ENCODE results near the gene FLT3LG. TPM values are rescaled to one million over a fixed set of nuclear protein-coding genes. Genes with fewer than 3 reads are reported as not detected.
"Not testable (repeated sequence)": the region's sequence is repeated elsewhere in the genome, so short reads cannot be mapped to it uniquely, and the experiment has no call there.

Gene FLT3LG
- total and polyA plus RNA-seq, 2 experiments from 2014 or later, result 0.49 to 1.8 TPM

- H3K4me1 Mint-ChIP-seq, result peaks cover 21% of the 10 kb centered on the region
- H3K27me3 Mint-ChIP-seq (ENCODE audit: insufficient read depth, low read depth, poor library complexity), result peaks cover 22% of the 10 kb centered on the region
- H3K9me2 ChIP-seq (ENCODE audit: insufficient read depth); H3K4me1 ChIP-seq (ENCODE audit: insufficient read depth); H2AFZ ChIP-seq; H3K27me3 ChIP-seq (ENCODE audit: insufficient read depth); H3K9me3 Mint-ChIP-seq; ATAC-seq; H3K79me2 ChIP-seq (replicated peaks; ENCODE audit: insufficient read depth); H3K36me3 ChIP-seq (ENCODE audit: insufficient read depth); H3K27ac Mint-ChIP-seq; H3K4me3 Mint-ChIP-seq; H3K27ac ChIP-seq (ENCODE audit: low read depth); DNase-seq (ENCODE audit: low spot score); H4K20me1 ChIP-seq (replicated peaks; ENCODE audit: insufficient read depth): not testable (repeated sequence)
- H3F3A ChIP-seq (replicated peaks; ENCODE audit: low read depth), result peaks cover 24% of the 10 kb centered on the region; the same call in 1 of the 2 replicates
- H3K4me3 ChIP-seq, result peak overlapping the region; percentile 65; the same call in 1 of the 2 replicates
- peaks cover 19% of the 10 kb centered on the region for H3K36me3 Mint-ChIP-seq (ENCODE audit: low read depth)
- peak overlapping the region; percentile 81; the same call in 1 of the 2 replicates for H3K4me2 ChIP-seq
These were observed 531 bp upstream of the FLT3LG start for GRCh38 chr19:49473501-49473867.

GRCh38 chr19:49474542-49474924 lies 518 bp downstream of the FLT3LG start:
- H3K4me1 Mint-ChIP-seq, result peaks cover 17% of the 10 kb centered on the region
- Histone ChIP-seq H3F3A (replicated peaks; ENCODE audit: low read depth) (peaks cover 24% of the 10 kb centered on the region; the same call in 1 of the 2 replicates), H3K4me2 (peak overlapping the region; percentile 81), H3K27me3 (ENCODE audit: insufficient read depth) (no peaks in the 10 kb centered on the region; the same call in 1 of the 2 replicates), H3K4me3 (peak overlapping the region; percentile 65), H3K4me1 (ENCODE audit: insufficient read depth) (peaks cover 5% of the 10 kb centered on the region; the same call in 1 of the 2 replicates), H2AFZ (no peak overlapping the region), H4K20me1 (replicated peaks; ENCODE audit: insufficient read depth) (no peaks in the 10 kb centered on the region), H3K9me2 (ENCODE audit: insufficient read depth) (no peaks in the 10 kb centered on the region), H3K79me2 (replicated peaks; ENCODE audit: insufficient read depth) (no peaks in the 10 kb centered on the region), H3K27ac (ENCODE audit: low read depth) (no peak overlapping the region), H3K36me3 (ENCODE audit: insufficient read depth) (no peaks in the 10 kb centered on the region)
- peaks cover 3% of the 10 kb centered on the region; the same call in 2 of the 3 replicates for H3K9me3 Mint-ChIP-seq
- ATAC-seq, result no peak
- peak overlapping the region; percentile 55; the same call in 2 of the 3 replicates for H3K4me3 Mint-ChIP-seq
- no peak overlapping the region for H3K27ac Mint-ChIP-seq
- DNase-seq (ENCODE audit: low spot score), result no peak
- peaks cover 23% of the 10 kb centered on the region for H3K27me3 Mint-ChIP-seq (ENCODE audit: insufficient read depth, low read depth, poor library complexity)
- H3K36me3 Mint-ChIP-seq (ENCODE audit: low read depth), result peaks cover 16% of the 10 kb centered on the region; the same call in 2 of the 3 replicates
- no peak for TF ChIP-seq ZNF114 (CRISPR knock-in tag; IDR thresholded peaks at IDR 0.05)
- no peak for TF ChIP-seq EZH2 (IDR thresholded peaks at IDR 0.05; ENCODE audit: low read depth, unreplicated experiment)
- TF ChIP-seq EZH2phosphoT487 (IDR thresholded peaks at IDR 0.05; ENCODE audit: unreplicated experiment), result no peak
- no peak for TF ChIP-seq REST (IDR thresholded peaks at IDR 0.05; ENCODE audit: unreplicated experiment)
- TF ChIP-seq ZNF331 (CRISPR knock-in tag; IDR thresholded peaks at IDR 0.05; ENCODE audit: low read depth), result no peak
- no peak for TF ChIP-seq ETS1 (IDR thresholded peaks at IDR 0.05)
- TF ChIP-seq CTCF (conservative IDR thresholded peaks at IDR 0.05; ENCODE audit: low read depth in 2 of 2), result no peak
- no peak for TF ChIP-seq STAT1 (IDR thresholded peaks at IDR 0.05; ENCODE audit: unreplicated experiment)
- no peak for TF ChIP-seq ZNF462 (CRISPR knock-in tag; IDR thresholded peaks at IDR 0.05)
